Trophoblast cell (in vitro differentiated cells and primary cell): ENCODE data around the gene HPSE2.

Experiments
- DNase-seq, 2 donors: peaks; one replicate each; pipeline ENCODE4 v3.0.0-alpha.2; 2016
- H2AFZ ChIP-seq: 2 replicates; pipeline ENCODE4 v1.6.1; 2013; ENCODE audit warnings: low read length, moderate library complexity, mild to moderate bottlenecking; ENCODE audit not compliant: insufficient read depth, poor library complexity
- H2AK5ac ChIP-seq: 2 replicates; pipeline ENCODE4 v1.6.1; 2013; ENCODE audit warnings: mild to moderate bottlenecking, low read length
- H2BK120ac ChIP-seq: 2 replicates; pipeline ENCODE4 v1.6.1; 2013; ENCODE audit warnings: low read length, mild to moderate bottlenecking, moderate library complexity; ENCODE audit not compliant: insufficient read depth, poor library complexity
- H2BK12ac ChIP-seq: 2 replicates; pipeline ENCODE4 v1.6.1; 2013; ENCODE audit warnings: mild to moderate bottlenecking, low read length, moderate library complexity
- H2BK5ac ChIP-seq: 2 replicates; pipeline ENCODE4 v1.6.1; 2013; ENCODE audit warnings: low read length, low read depth, moderate library complexity, mild to moderate bottlenecking; ENCODE audit not compliant: poor library complexity
- H3K14ac ChIP-seq: 2 replicates; pipeline ENCODE4 v1.6.1; 2013; ENCODE audit warnings: mild to moderate bottlenecking, low read length
- H3K18ac ChIP-seq: 2 replicates; pipeline ENCODE4 v1.6.1; 2013; ENCODE audit warnings: mild to moderate bottlenecking, low read length
- H3K23ac ChIP-seq: 2 replicates; pipeline ENCODE4 v1.6.1; 2013; ENCODE audit warnings: low read length
- H3K27ac ChIP-seq: 2 replicates; pipeline ENCODE4 v1.5.1; 2013; ENCODE audit warnings: low read depth, mild to moderate bottlenecking, inconsistent platforms, low read length, moderate library complexity
- H3K27me3 ChIP-seq: 2 replicates; pipeline ENCODE4 v1.6.1; 2013; ENCODE audit warnings: inconsistent platforms, mild to moderate bottlenecking, low read length, moderate library complexity; ENCODE audit not compliant: insufficient read depth
- H3K36me3 ChIP-seq, 2 experiments: 1 replicate in 1 of 2; 2 replicates in 1 of 2; pipeline ENCODE4 v1.6.1; 2013; ENCODE audit warnings: low read length in 2 of 2, mild to moderate bottlenecking in 2 of 2, moderate library complexity in 1 of 2; ENCODE audit not compliant: insufficient read depth in 2 of 2, control insufficient read depth in 1 of 2
- H3K4ac ChIP-seq: 2 replicates; pipeline ENCODE4 v1.6.1; 2013; ENCODE audit warnings: low read depth, mild to moderate bottlenecking, low read length, moderate library complexity
- H3K4me1 ChIP-seq, 2 experiments: 1 replicate in 1 of 2; 2 replicates in 1 of 2; pipeline ENCODE4 v1.6.1; 2013; ENCODE audit warnings: low read length in 2 of 2, mild to moderate bottlenecking in 2 of 2, moderate library complexity in 1 of 2; ENCODE audit not compliant: insufficient read depth in 2 of 2, control insufficient read depth in 1 of 2
- H3K4me2 ChIP-seq: 2 replicates; pipeline ENCODE4 v1.6.1; 2013; ENCODE audit warnings: inconsistent platforms, mild to moderate bottlenecking, low read length, moderate library complexity
- H3K4me3 ChIP-seq: 2 replicates; pipeline ENCODE4 v1.5.1; 2013; ENCODE audit warnings: mild to moderate bottlenecking, low read depth, low read length, inconsistent platforms
- H3K79me1 ChIP-seq: one replicate; pipeline ENCODE4 v1.6.1; 2013; ENCODE audit warnings: low read length
- H3K79me2 ChIP-seq: 2 replicates; pipeline ENCODE4 v1.6.1; 2013; ENCODE audit warnings: low read length, mild to moderate bottlenecking; ENCODE audit not compliant: control insufficient read depth, insufficient read depth, poor library complexity
- H3K9ac ChIP-seq: 2 replicates; pipeline ENCODE4 v1.6.1; 2013; ENCODE audit warnings: mild to moderate bottlenecking, low read length
- H3K9me3 ChIP-seq: 2 replicates; pipeline ENCODE4 v1.6.1; 2013; ENCODE audit warnings: low read depth, mild to moderate bottlenecking, control low read depth, inconsistent platforms, low read length; ENCODE audit not compliant: insufficient read depth
- H4K12ac ChIP-seq: 2 replicates; pipeline ENCODE4 v1.6.1; 2013; ENCODE audit warnings: low read depth, mild to moderate bottlenecking, low read length, moderate library complexity
- H4K8ac ChIP-seq: 2 replicates; pipeline ENCODE4 v1.6.1; 2013; ENCODE audit warnings: low read depth, mild to moderate bottlenecking, low read length, moderate library complexity
- H4K91ac ChIP-seq: one replicate; pipeline ENCODE4 v1.6.1; 2013; ENCODE audit warnings: low read depth, mild to moderate bottlenecking, low read length, moderate library complexity
- WGBS: extraction: QIAGEN DNeasy Blood & Tissue Kit; methylation state at CpG from one replicate; pipeline ENCODE4 v1.1.7; 2013; ENCODE audit warnings: missing lambda C conversion rate; ENCODE audit not compliant: insufficient read length, insufficient coverage; ENCODE audit errors: extremely low coverage; 5-methylcytosine and 5-hydroxymethylcytosine counted together

HPSE2 gene

DNA sequence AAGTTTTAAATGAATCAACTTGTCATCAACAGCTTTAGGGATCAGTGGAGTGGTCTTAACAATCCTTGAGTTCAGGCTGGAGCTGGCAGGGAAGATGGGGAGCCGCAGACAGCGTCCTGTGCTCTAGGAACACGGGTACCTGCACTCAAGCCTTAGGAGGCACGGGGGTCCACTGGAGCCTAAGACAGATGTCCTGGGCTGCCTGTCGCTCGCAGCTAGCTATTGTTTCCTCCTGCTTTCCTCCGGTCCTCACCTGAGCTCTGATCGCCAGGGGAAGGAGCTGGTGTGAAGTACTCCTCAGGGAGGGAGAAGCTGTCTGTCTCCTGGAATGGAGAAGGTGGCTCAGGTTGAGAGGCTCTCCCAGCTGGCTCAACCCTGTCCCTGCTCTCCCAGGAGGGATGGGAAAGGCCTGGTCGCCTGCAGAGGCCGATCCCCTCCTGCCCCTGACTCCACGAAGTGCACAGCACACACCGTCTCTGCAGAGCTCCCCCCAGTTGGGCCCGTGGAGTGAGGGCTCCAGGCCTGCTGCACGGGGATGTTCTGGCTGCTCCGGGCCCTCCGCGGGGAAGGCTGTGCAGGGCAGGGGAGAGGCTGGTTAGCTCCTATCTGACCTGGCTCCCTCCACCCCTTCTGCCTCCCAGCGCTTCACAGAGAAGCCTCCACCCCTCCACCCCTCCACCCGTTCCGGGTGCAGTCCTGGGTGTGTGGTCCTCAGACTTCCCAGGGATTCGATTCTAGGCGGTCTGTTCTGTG is 806.2 kb downstream of the HPSE2 start:
- DNase-seq, result no peak
- Histone ChIP-seq H3K9me3 (peaks cover 4% of the 10 kb centered on the region), H2BK5ac (no peak overlapping the region), H4K12ac (no peak overlapping the region), H3K27me3 (no peaks in the 10 kb centered on the region), H3K4ac (no peak overlapping the region), H3K14ac (no peak overlapping the region), H3K4me1 (peaks cover under 1 to 11% of the 10 kb centered on the region in 2 experiments), H3K23ac (no peak overlapping the region), H4K91ac (no peak overlapping the region), H3K27ac (no peak overlapping the region), H3K4me3 (peak overlapping the region; percentile 58), H3K36me3 (peaks cover 18 to 29% of the 10 kb centered on the region in 2 experiments), H3K4me2 (no peak overlapping the region), H3K79me2 (no peaks in the 10 kb centered on the region), H2BK12ac (no peak overlapping the region), H2AK5ac (no peak overlapping the region), H4K8ac (no peak overlapping the region), H2BK120ac (no peak overlapping the region), H3K18ac (no peak overlapping the region), H2AFZ (no peak overlapping the region), H3K9ac (no peak overlapping the region), H3K79me1 (peaks cover under 1% of the 10 kb centered on the region)
- no CpG with 5 or more reads among the region's 22 CpGs for WGBS

DNA sequence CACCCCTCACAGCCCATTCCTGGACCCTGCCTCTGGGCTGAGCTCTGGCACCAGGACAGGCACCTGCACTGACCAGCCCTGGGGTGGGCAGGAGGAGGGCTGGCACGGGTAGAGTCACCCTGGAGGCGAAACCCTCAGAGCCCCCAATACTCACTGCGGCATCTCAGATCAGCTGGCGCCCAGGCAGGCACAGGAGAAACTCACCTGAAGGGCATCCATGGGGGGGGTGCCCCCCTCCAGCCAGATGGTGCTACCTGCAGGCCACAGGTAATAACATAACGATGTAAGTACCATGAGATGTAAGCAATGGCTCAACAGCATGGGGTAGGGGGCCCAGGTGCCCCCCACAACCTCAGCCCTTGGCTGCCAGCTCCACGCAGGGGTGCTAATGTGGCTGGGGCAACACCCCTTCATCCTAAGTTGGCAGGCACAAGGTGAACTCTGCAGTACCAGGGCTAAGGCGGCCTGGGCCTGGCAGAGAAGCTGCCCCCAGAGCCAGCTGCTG is 808.6 kb downstream of the HPSE2 start:
- Histone ChIP-seq H3K4me3 (no peak overlapping the region), H4K91ac (no peak overlapping the region), H4K12ac (no peak overlapping the region), H2BK12ac (no peak overlapping the region), H2AFZ (no peak overlapping the region), H3K18ac (no peak overlapping the region), H2BK5ac (no peak overlapping the region), H3K36me3 (peaks cover 16 to 25% of the 10 kb centered on the region in 2 experiments), H3K14ac (no peak overlapping the region), H2BK120ac (no peak overlapping the region), H3K4me1 (peaks cover 8% of the 10 kb centered on the region in 2 experiments), H2AK5ac (no peak overlapping the region), H3K9me3 (peaks cover 2% of the 10 kb centered on the region), H3K23ac (no peak overlapping the region), H3K27me3 (no peaks in the 10 kb centered on the region), H4K8ac (no peak overlapping the region), H3K9ac (no peak overlapping the region), H3K79me1 (peaks cover 2% of the 10 kb centered on the region), H3K4ac (no peak overlapping the region), H3K79me2 (no peaks in the 10 kb centered on the region), H3K4me2 (no peak overlapping the region), H3K27ac (no peak overlapping the region)
- no CpG with 5 or more reads among the region's 7 CpGs for WGBS
- no peak for DNase-seq

DNA sequence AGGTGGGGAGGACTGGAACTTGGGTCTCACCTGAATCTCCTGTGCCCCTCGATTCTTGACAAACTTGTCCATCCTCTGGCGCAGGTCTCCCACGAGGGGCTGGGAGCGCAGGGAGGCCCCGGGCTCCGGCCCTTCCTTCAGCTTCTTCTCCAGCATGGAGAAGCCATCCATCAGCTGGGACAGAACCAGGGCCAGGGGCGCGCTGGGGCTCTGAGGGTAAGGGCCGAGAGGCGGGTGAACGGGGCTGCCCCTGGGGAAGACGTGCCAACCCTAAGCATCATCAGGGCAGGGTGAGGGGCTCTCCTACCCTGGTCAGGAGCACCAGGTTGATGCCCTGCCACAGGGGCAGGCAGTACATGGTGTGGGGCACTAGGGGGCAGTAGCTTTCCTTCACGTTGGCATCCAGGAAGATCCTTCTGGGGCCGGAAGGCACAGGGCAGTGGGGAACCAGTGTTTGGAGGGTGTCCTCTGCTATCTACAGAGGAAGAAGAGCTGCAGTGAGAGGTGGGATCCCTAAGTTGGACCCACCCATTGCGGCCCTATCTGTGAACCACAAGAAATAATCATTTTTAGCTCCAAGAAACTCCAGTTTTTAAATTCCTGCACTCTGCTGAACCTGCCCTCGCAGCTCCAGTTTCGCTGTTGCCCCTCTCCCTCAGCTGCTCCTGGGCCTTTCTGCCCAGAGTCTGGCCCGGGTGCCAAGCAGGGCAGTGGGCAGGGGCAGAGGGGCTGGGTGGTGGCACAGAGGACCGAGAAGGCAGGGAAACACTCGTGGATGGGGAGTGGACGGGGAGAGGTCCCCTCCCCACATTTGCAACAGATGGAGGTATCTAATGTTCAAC is 809.9 kb downstream of the HPSE2 start:
- Histone ChIP-seq H3K79me1 (peaks cover 2% of the 10 kb centered on the region), H3K79me2 (no peaks in the 10 kb centered on the region), H3K4me3 (no peak overlapping the region), H3K9ac (no peak overlapping the region), H3K27ac (no peak overlapping the region), H3K4ac (no peak overlapping the region), H2BK5ac (no peak overlapping the region), H2BK120ac (no peak overlapping the region), H2AFZ (no peak overlapping the region), H3K18ac (no peak overlapping the region), H3K14ac (no peak overlapping the region), H4K91ac (no peak overlapping the region), H3K27me3 (no peaks in the 10 kb centered on the region), H3K9me3 (no peaks in the 10 kb centered on the region), H3K36me3 (peaks cover 12 to 20% of the 10 kb centered on the region in 2 experiments), H3K4me1 (peaks cover 8% of the 10 kb centered on the region in 2 experiments), H4K12ac (no peak overlapping the region), H3K4me2 (no peak overlapping the region), H2BK12ac (no peak overlapping the region), H3K23ac (no peak overlapping the region), H4K8ac (no peak overlapping the region), H2AK5ac (no peak overlapping the region)
- WGBS, result no CpG with 5 or more reads among the region's 21 CpGs
- DNase-seq, result peak; percentile 19 to 69

DNA sequence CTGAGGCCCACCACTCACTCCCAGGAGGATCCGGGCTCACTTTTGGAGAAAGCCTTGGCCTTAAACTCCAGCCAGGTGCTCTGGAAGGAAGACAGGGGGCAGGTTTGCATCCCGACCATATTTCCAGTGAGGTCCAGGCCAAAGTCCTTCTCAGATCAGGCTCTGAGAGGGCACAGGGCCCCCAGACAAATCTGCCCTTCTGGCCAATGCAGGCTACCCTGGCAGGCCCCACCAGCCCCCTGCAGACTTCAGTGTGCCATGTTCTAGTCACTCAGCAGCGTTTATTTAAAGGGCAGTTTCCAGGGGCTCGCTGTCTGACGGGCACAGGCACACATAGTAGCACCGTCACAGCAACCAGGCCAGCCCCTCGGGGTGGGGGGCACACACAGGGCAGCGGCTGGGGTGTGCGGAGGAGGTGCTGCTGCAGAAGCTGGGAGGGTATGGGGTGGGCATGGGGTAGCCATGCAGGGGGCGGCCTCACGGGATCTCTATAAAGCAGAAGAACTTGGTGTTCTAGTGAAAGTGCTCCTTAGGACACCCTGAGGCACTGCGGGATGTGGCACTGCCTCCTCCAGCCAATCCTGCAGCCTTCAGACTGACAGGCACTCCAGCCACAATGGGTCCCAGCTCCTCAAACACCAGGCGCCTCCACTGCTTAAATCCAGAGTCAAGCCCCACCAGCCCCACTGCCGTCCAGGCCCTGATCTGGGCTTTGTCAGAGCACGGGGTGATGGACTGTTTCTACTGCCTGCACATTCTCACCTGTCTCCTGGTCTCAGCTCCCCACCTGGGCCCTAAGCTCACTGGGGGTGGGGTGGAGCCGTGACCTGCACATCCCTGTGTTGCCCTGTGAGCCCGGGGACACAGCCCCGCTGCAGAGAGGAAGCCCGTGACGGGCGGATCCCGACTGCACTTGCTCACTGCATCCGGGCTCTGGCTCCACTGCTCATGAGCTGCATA is 811.1 kb downstream of the HPSE2 start:
- no CpG with 5 or more reads among the region's 23 CpGs for WGBS
- Histone ChIP-seq H3K4me2 (no peak overlapping the region), H2AK5ac (no peak overlapping the region)

More for the DNA sequence above, 811.1 kb downstream of the HPSE2 start:
- Histone ChIP-seq H2AFZ (no peak overlapping the region), H3K27ac (no peak overlapping the region), H3K4me1 (peaks cover 13 to 15% of the 10 kb centered on the region in 2 experiments), H2BK12ac (peak overlapping the region; percentile 15), H2BK120ac (no peak overlapping the region), H3K23ac (no peak overlapping the region), H3K4ac (no peak overlapping the region), H2BK5ac (no peak overlapping the region), H3K27me3 (no peaks in the 10 kb centered on the region), H3K14ac (no peak overlapping the region), H3K79me1 (peaks cover 2% of the 10 kb centered on the region), H3K18ac (peak overlapping the region; percentile 19), H3K9me3 (no peaks in the 10 kb centered on the region), H3K36me3 (peaks cover 7 to 11% of the 10 kb centered on the region in 2 experiments), H4K8ac (no peak overlapping the region), H4K91ac (peak overlapping the region; percentile 2), H3K9ac (no peak overlapping the region), H3K4me3 (no peak overlapping the region), H3K79me2 (no peaks in the 10 kb centered on the region), H4K12ac (no peak overlapping the region)
- DNase-seq, result no peak
